Gastroesophageal sphincter (tissue), 3 donors: ENCODE data around the gene ZNF385B.

Experiments used
- POLR2AphosphoS5 ChIP-seq: sonication (generic); formaldehyde crosslinking; IDR thresholded peaks from one replicate; pipeline ENCODE4 v1.6.1; 2017; ENCODE audit warnings: antibody characterized with exemption
- TF ChIP-seq, protein P1 (sequence below), 4 experiments: fragments of 200-600 bp in 2 of 4; fragments of 450-650 bp in 2 of 4; sonication (generic) in 1 of 4; IDR thresholded peaks; one replicate each; pipeline ENCODE4 v1.5.1; 2017 to 2019; ENCODE audit warnings: antibody characterized with exemption in 4 of 4, mild to moderate bottlenecking in 2 of 4, moderate library complexity in 2 of 4

DNA sequence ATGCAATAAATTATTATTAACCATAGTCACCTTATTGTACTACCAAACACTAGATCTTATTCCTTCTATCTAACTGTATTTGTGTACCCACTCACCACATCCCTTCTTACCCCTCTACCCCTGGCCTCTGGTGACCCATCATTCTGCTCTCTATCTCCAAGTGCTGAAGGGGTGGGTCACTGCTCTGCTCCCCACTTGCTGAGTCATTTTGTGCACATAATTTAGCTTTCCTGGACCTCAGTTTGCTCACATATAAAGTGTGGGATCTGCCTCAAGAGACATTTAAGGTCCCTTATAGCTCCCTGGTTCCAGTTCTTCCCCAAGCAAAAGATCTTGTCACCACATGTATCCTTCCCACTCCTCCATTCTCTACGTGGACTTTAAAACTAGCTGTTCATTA, 169.4 kb downstream of the ZNF385B start:
- TF ChIP-seq, protein P1, sequence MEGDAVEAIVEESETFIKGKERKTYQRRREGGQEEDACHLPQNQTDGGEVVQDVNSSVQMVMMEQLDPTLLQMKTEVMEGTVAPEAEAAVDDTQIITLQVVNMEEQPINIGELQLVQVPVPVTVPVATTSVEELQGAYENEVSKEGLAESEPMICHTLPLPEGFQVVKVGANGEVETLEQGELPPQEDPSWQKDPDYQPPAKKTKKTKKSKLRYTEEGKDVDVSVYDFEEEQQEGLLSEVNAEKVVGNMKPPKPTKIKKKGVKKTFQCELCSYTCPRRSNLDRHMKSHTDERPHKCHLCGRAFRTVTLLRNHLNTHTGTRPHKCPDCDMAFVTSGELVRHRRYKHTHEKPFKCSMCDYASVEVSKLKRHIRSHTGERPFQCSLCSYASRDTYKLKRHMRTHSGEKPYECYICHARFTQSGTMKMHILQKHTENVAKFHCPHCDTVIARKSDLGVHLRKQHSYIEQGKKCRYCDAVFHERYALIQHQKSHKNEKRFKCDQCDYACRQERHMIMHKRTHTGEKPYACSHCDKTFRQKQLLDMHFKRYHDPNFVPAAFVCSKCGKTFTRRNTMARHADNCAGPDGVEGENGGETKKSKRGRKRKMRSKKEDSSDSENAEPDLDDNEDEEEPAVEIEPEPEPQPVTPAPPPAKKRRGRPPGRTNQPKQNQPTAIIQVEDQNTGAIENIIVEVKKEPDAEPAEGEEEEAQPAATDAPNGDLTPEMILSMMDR (IDR thresholded peaks at IDR 0.05): no peak
- no peak for TF ChIP-seq POLR2AphosphoS5
